NCI-H128 (cell line): ENCODE data around the gene POLR3E.
A peak's percentile ranks its signal among the peaks of the same experiment; 100 is the strongest.
"Not testable (repeated sequence)": the region's sequence is repeated elsewhere in the genome, so short reads cannot be mapped to it uniquely, and the experiment has no call there.

Source experiments
- DNase-seq: peaks from one replicate; lab custom pipeline; 2025; ENCODE audit not compliant: unreplicated experiment; lab: John Stamatoyannopoulos, UW

Gene POLR3E

GRCh38 chr16:22292320-22292719 is 4.9 kb upstream of the POLR3E start:
- DNase-seq, result no peak

DNA sequence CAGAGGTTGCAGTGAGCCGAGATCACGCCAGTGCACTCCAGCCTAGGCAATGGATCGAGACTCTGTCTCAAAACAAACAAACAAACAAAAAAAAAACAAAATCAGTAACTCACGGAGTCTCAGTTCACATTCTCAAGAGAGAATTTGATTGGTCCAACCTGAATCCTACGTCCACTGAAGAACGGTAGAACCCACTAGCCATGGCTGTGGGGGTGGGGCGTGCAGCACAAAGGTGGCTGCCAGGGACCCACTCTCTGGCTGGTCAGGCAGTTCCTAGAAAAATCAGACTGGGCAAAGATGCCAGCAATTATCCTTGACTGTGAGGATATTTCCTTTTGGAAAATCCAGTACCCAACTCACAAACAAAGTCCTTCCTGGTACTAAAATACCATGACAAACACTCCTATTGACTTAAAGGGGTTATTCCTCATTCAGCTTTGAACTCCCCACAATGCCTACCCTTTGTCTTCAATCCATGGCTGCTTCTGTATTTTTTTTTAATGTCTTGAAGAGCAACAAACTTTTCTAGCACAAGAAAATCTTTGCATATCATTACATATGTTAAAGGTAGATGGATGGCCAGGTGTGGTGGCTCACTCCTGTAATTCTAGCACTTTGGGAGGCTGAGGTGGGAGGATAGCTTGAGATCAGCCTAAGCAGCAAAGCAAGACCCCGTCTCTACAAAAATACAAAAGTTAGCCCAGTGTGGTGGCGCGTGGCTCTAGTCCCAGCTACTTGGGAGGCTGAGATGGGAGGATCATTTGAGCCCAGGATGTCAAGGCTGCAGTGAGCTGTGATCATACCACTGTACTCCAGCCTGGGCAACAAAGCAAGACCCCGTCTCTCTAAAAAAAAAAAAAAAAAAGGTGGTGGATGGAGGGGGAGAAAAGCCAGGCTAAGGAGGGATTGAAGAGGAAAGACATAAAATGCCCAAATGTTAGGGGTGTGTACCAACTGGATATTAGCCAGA is 3.8 kb upstream of the POLR3E start:
- DNase-seq, result no peak

DNA sequence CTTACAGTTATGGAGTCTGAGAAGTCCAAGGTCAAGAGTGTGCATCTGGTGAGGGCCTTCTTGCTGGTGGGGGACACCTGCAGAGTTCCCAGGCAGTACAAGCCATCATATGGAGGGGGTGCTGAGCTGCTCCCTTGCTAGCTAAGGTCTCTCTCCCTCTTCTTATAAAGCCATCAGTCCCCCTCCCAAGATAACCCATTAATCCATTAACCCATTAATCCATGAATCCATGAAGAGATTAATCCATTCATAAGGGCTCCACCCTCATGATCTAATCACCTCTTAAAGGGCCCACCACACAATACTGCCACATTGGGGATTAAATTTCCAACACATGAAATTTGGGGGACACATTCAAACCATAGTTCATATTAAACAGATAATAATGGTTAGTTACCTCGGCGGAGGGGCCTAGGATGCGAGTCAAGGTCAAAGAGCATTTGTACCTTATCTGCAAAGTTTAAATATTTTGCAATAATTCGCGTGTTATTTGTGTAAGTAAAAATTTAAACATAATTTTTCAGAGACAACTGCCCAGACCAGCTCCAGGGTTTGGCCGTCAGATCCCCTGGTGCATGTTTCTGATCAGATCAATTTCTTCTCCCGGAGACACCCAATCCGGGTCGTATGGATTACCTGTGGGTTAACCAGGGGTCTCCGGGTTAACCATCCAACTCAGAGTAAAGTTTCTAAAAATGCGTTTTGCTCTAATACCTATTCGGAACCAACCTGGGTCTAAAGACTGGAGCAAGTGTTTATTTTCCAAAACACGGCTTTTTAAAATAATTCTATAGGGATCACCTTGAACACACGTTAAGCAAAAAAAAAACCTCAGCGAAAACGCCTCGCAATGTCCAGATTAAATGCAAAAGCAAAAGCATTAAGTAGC is 740 bp upstream of the POLR3E start:
- DNase-seq, result no peak

DNA sequence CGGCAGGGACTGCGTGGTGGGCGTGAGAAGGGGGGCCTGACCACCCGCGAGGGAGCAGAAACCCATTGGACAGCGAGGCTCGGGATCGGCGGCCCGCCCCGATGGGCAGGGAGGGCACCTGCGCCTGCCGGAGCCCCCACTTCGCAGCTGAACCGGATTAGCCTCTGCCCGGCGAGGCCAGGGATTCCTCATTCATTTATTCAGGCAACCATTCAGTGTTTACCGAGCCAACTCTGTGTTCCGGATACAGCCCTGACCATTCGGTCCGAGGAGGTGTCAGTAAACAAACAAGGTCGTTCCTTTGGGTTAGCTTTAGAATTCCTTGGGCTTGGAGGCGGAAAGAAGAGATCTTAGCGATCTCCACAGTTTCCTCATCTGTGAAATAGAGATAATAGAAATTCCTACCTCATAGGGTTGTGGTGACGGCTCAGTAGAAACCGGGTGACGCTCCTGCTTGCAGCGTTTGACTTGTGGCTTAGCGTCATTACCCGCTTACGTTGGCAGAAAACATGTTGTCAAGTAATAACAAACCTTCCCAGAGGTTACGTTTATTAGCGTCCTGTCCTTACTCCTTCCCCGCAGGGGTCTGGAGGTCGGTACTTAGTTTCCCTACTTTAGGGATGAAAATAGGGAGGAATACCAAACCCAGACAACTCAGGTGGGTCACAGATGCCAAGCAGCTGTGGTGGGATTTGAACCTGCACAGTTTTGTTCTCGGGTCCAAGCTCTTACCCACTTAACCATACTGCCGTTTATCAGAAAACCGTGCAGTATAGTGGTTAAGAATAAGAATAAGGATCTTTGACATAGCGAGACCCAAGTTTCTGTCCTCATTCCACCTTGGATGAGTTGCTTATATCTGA is 893 bp downstream of the POLR3E start:
- DNase-seq, result peak; percentile 72

DNA sequence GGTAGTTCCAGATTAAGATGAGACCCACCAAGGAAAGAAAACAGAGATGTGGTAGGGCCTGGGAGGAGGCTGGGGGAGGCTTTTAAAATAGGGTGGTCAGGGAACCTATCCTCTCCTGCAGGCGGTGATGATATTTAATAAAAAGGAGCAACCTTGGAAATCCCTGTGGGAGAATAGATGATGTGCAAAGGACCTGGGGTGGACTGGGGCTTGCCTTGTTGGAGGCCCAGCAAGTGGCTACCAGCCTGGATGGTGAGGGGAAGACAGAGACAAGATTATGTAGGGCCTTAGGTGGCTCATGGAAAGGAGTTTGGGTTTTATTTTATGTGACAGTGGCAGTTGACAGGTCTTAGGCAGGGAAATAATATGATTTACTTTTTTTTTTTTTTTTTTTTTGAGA is 1.8 kb downstream of the POLR3E start:
- no peak for DNase-seq

DNA sequence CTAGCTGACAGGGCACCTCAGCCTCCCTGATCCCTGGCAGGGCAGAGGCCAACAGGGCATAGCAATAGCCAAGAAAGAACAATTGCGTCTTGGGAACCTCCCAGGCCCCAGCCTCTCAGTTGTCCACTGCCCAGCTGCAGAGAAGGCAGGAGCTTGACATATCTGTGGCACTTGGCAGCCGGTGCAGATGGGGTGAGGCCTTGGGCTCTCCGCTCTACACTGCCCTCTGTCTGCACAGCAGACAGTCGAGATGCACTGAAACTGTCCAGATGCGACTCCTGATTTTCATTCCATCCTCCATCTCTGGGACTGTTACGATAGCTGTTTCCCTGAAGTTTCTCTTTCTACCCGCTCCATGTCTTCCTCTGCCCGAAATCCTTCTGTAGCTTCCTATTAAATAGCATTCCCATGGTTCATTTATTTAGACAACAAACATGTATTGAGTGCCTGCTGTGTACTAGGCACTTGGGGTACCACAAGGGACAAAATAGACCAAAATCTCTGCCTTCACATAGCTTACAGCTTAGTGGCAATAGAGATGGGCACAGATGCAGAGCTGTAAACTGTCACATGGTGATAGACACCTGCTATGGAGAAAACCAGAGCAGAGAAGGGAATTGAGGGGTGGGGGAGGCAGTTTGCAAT is 3.3 kb downstream of the POLR3E start:
- DNase-seq, result no peak

DNA sequence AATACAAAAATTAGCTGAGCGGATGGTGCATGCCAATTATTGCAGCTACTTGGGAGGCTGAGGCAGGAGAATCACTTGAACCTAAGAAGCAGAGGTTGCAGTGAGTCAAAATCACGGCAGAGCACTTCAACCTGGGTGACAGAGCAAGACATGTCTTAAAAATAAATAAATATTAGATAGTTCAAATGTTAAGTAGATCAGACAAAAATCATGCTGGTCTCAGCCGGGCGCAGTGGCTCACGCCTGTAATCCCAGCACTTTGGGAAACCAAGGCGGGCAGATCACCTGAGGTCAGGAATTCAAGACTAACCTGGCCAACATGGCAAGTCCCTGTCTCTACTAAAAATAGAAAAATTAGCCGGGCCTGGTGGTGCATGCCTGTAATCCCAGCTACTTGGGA is 4.2 kb downstream of the POLR3E start:
- DNase-seq, result not testable (repeated sequence)

- DNase-seq, result no peak
Measured at GRCh38 chr16:22302776-22303363, 5.7 kb downstream of the POLR3E start.

DNA sequence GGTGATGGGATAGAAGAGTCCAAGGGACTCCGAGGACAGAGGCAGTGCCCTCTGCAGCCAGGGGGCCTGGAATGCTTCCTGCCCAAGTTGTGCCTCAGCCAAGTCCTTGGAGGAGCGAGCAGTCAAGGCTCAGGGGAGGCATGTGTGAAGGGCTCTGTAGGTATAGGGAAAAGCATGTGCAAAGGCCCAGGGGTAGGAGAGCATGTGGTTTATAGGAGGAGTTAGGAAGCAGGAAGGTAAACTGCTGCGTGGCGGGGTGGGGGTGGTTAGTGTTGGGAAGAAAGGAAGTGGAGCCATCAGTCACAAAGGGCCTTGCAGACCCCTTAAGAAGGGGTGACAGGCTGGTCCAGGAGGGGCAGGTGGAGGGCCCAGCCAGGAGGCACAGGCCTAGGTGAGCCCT is 7.2 kb downstream of the POLR3E start:
- no peak for DNase-seq

- DNase-seq, result no peak
Measured at GRCh38 chr16:22306788-22307187, 9.6 kb downstream of the POLR3E start.

- no peak for DNase-seq
Measured at GRCh38 chr16:22307838-22308237, 10.6 kb downstream of the POLR3E start.

DNA sequence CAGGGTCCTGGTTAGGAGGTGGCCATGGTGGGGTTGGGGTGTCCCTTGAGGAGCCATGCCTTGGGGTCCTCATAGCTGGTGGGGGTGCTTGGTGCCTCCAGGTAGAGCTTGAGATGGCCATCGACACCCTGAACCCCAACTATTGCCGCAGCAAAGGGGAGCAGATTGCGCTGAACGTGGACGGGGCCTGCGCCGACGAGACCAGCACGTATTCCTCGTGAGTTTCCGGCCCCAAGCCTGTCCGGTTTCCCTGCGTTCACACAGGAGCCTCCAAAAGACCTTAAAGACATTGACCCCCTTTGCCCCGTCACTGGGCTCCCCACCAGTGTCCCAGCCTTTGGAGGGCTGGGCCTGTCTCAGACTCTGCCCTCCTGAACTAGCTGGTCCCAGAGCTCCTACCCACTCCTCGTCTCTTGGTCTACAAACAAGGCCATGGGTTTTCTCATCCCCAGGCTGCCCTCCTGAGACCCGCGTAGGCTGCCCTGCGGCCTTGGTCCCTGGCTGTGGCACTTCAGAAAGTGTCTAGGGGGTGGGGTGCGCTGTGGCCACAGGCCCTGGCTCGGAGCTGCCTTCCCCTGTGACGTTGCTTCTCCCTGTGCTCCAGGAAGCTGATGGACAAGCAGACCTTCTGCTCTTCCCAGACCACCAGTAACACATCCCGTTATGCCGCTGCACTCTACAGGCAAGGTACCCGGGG is 11.8 kb downstream of the POLR3E start:
- no peak for DNase-seq

DNA sequence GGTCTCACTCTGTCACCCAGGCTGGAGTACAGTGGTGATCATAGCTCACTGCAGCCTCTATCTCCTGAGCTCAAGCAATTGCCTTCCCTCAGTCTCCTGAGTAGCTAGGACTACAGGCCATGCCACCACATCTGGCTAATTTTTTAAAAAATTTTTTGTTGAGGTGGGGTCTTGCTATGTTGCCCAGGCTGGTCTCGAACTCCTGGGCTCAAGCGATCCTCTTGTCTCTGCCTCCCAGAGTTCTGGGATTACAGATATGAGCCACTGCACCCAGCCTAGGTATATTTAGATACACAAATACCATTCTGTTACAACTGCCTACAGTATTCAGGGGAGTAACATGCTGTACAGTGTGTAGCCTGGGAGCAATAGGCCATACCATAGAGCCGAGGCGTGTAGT is 14.3 kb downstream of the POLR3E start:
- DNase-seq, result no peak

GRCh38 chr16:22312897-22313781 is 15.9 kb downstream of the POLR3E start:
- DNase-seq, result no peak

GRCh38 chr16:22313876-22314470 is 16.8 kb downstream of the POLR3E start:
- DNase-seq, result no peak

- DNase-seq, result no peak
Measured at GRCh38 chr16:22314661-22315626, 17.7 kb downstream of the POLR3E start.

- DNase-seq, result no peak
Measured at GRCh38 chr16:22315979-22316378, 18.8 kb downstream of the POLR3E start.
